GM18858 (cell line): ENCODE measurements around the gene SIRT5.

ENCODE experiments used
- ATAC-seq: cut with Tn5 transposase; IDR thresholded peaks from one replicate; pipeline ENCODE4 v1.9.1; 2021; ENCODE audit not compliant: unreplicated experiment

SIRT5 gene

GRCh38 chr6:13586603-13587542 is 12.5 kb downstream of the SIRT5 start:
- no peak for ATAC-seq

- no peak for ATAC-seq
Measured at GRCh38 chr6:13589801-13590200, 15.4 kb downstream of the SIRT5 start.

- ATAC-seq, result no peak
Measured at GRCh38 chr6:13590574-13591153, 16.3 kb downstream of the SIRT5 start.

- ATAC-seq, result no peak
Measured at GRCh38 chr6:13591205-13591921, 17.0 kb downstream of the SIRT5 start.

GRCh38 chr6:13593103-13593502 is 18.7 kb downstream of the SIRT5 start:
- no peak for ATAC-seq

- no peak for ATAC-seq
Measured at GRCh38 chr6:13593720-13594119, 19.3 kb downstream of the SIRT5 start.

- ATAC-seq, result no peak
Measured at GRCh38 chr6:13597073-13597472, 22.7 kb downstream of the SIRT5 start.

- no peak for ATAC-seq
Measured at GRCh38 chr6:13600036-13600435, 25.6 kb downstream of the SIRT5 start.

GRCh38 chr6:13604135-13604534 is 29.7 kb downstream of the SIRT5 start:
- ATAC-seq, result no peak

GRCh38 chr6:13604546-13605416 is 30.4 kb downstream of the SIRT5 start:
- no peak for ATAC-seq

- no peak for ATAC-seq
Measured at GRCh38 chr6:13605634-13606033, 31.2 kb downstream of the SIRT5 start.

- no peak for ATAC-seq
Measured at GRCh38 chr6:13611715-13612114, 37.3 kb downstream of the SIRT5 start.

- ATAC-seq, result no peak
Measured at GRCh38 chr6:13613029-13613594, 38.7 kb downstream of the SIRT5 start.

- ATAC-seq, result no peak
Measured at GRCh38 chr6:13614126-13614925, 39.9 kb downstream of the SIRT5 start.

GRCh38 chr6:13614926-13615791 is 40.8 kb downstream of the SIRT5 start, which contains the start of gene NOL7:
Gene NOL7, plus strand, starts transcription at chr6:13615335. Its CDS starts 24 bp downstream, at chr6:13615359.
- peak; percentile 83 for ATAC-seq

GRCh38 chr6:13615792-13616120 is 41.4 kb downstream of the SIRT5 start:
- ATAC-seq, result no peak

GRCh38 chr6:13617066-13617465 is 42.7 kb downstream of the SIRT5 start:
- no peak for ATAC-seq

GRCh38 chr6:13624871-13625288 is 50.5 kb downstream of the SIRT5 start:
- no peak for ATAC-seq
